GM12875 (cell line): Measurements from ENCODE around the gene RAB21.
A peak's percentile ranks its signal among the peaks of the same experiment; 100 is the strongest.

Experiments used
- H3K4me3 ChIP-seq: one replicate; pipeline ENCODE4 v1.5.1; 2011; ENCODE audit warnings: low read depth, low read length, control low read depth
- CTCF ChIP-seq: IDR thresholded peaks from 2 replicates; pipeline ENCODE4 v1.5.1; 2011; ENCODE audit warnings: low read depth, mild to moderate bottlenecking, control low read depth, inconsistent platforms, low read length, moderate library complexity, borderline replicate concordance; ENCODE audit not compliant: insufficient read depth

RAB21 gene

GRCh38 chr12:71780237-71780822 lies 25.7 kb downstream of the RAB21 start:
- H3K4me3 ChIP-seq: no peak overlapping the region
- TF ChIP-seq CTCF: peak; percentile 46; the same call in 1 of the 2 replicates

GRCh38 chr12:71782017-71782416 lies 27.4 kb downstream of the RAB21 start:
- no peak overlapping the region for H3K4me3 ChIP-seq
- no peak for TF ChIP-seq CTCF

- TF ChIP-seq CTCF: no peak
- H3K4me3 ChIP-seq: no peak overlapping the region
Measured at GRCh38 chr12:71786829-71787228, 32.2 kb downstream of the RAB21 start.

GRCh38 chr12:71787580-71787979 lies 32.9 kb downstream of the RAB21 start:
- no peak overlapping the region for H3K4me3 ChIP-seq
- TF ChIP-seq CTCF: no peak

- H3K4me3 ChIP-seq: no peak overlapping the region
- no peak for TF ChIP-seq CTCF
Measured at GRCh38 chr12:71790331-71790730, 35.7 kb downstream of the RAB21 start.

- TF ChIP-seq CTCF: no peak
- H3K4me3 ChIP-seq: no peak overlapping the region
Measured at GRCh38 chr12:71791473-71792150, 36.9 kb downstream of the RAB21 start.

GRCh38 chr12:71792599-71792998 lies 37.9 kb downstream of the RAB21 start:
- H3K4me3 ChIP-seq: no peak overlapping the region
- TF ChIP-seq CTCF: no peak
